Right renal cortex interstitium (tissue), 3 donors: ENCODE results near the gene TMEM101. TPM values are rescaled to one million over a fixed set of nuclear protein-coding genes. Genes with fewer than 3 reads are reported as not detected.
"Not testable (repeated sequence)": the region's sequence is repeated elsewhere in the genome, so short reads cannot be mapped to it uniquely, and the experiment has no call there.

ENCODE experiments used
- DNase-seq, 3 donors: peaks; one replicate each; pipeline ENCODE4 v3.0.0-alpha.2; 2013; ENCODE audit warnings: low read depth in 3 of 3, low spot score in 2 of 3
- polyA plus RNA-seq, 3 donors: library from polyadenylated mRNA; unstranded; fragments of 120-200 nt; gene quantifications; one replicate each; pipeline ENCODE4 v1.2.1, GENCODE V29; 2013; ENCODE audit not compliant: insufficient read length in 3 of 3

TMEM101 gene
- polyA plus RNA-seq, 3 donors = 38.7 to 40.4 (median 40.0) TPM

- no peak for DNase-seq
Observed at GRCh38 chr17:43976963-43977837, 37.6 kb downstream of the TMEM101 start.

- DNase-seq = no peak
Observed at GRCh38 chr17:43975898-43976297, 38.9 kb downstream of the TMEM101 start.

- DNase-seq = no peak
Observed at GRCh38 chr17:43974382-43975266, 40.1 kb downstream of the TMEM101 start.

GRCh38 chr17:43972444-43973212 is 42.1 kb downstream of the TMEM101 start:
- not testable (repeated sequence) for DNase-seq

GRCh38 chr17:43971436-43971835 is 43.3 kb downstream of the TMEM101 start:
- DNase-seq = not testable (repeated sequence)

GRCh38 chr17:43970366-43970765 is 44.4 kb downstream of the TMEM101 start:
- no peak for DNase-seq

- no peak for DNase-seq
Observed at GRCh38 chr17:43967251-43967875, 47.4 kb downstream of the TMEM101 start.

- DNase-seq = no peak
Observed at GRCh38 chr17:43966276-43966675, 48.5 kb downstream of the TMEM101 start.

- DNase-seq = no peak
Observed at GRCh38 chr17:43962479-43962878, 52.3 kb downstream of the TMEM101 start.

GRCh38 chr17:43961954-43962353 is 52.8 kb downstream of the TMEM101 start:
- no peak for DNase-seq

GRCh38 chr17:43961292-43961691 is 53.5 kb downstream of the TMEM101 start:
- DNase-seq = not testable (repeated sequence)

Other genes starting within 250 kb of the TMEM101 start
- 10 to 100 TPM; 58.9 to 65.0 (median 60.8) TPM for gene DUSP3, start 236.0 kb downstream of the TMEM101 start, polyA plus RNA-seq
- gene CFAP97D1, start 234.5 kb downstream of the TMEM101 start, polyA plus RNA-seq = under 1 TPM; 0.04 to 0.19 (median 0.07) TPM
- gene MPP3, start 181.8 kb downstream of the TMEM101 start, polyA plus RNA-seq = 1 to 10 TPM; 6.3 to 8.0 (median 6.7) TPM
- gene CD300LG, start 167.8 kb downstream of the TMEM101 start, polyA plus RNA-seq = 1 to 10 TPM in 1 of 3 donors, under 1 TPM in 2; 0.93 to 1.4 (median 0.94) TPM
- gene MPP2, start 107.4 kb downstream of the TMEM101 start, polyA plus RNA-seq = 1 to 10 TPM; 5.6 to 5.9 (median 5.8) TPM
- gene PPY, start 72.5 kb downstream of the TMEM101 start, polyA plus RNA-seq = under 1 TPM in 1 of 3 donors, not detected in 2; 0.60 TPM
- under 1 TPM in 2 of 3 donors, not detected in 1; 0.26 to 0.28 TPM for gene PYY, start 61.0 kb downstream of the TMEM101 start, polyA plus RNA-seq
- gene NAGS, start 10.3 kb downstream of the TMEM101 start, polyA plus RNA-seq = 1 to 10 TPM; 2.2 to 3.2 (median 3.0) TPM
- gene LSM12, start 51.7 kb upstream of the TMEM101 start, polyA plus RNA-seq = 10 to 100 TPM; 40.5 to 44.3 (median 41.0) TPM
- gene G6PC3, start 55.8 kb upstream of the TMEM101 start, polyA plus RNA-seq = 10 to 100 TPM; 69.5 to 78.6 (median 76.1) TPM
- 10 to 100 TPM; 41.9 to 54.6 (median 43.4) TPM for gene HDAC5, start 108.7 kb upstream of the TMEM101 start, polyA plus RNA-seq
- gene HROB, start 127.0 kb upstream of the TMEM101 start, polyA plus RNA-seq = 1 to 10 TPM; 3.7 to 4.1 (median 3.7) TPM
- 1 to 10 TPM; 1.2 to 1.8 (median 1.6) TPM for gene ASB16, start 155.7 kb upstream of the TMEM101 start, polyA plus RNA-seq
- gene TMUB2, start 172.0 kb upstream of the TMEM101 start, polyA plus RNA-seq = 10 to 100 TPM; 39.0 to 43.6 (median 42.9) TPM
- 10 to 100 TPM; 55.6 to 63.8 (median 63.0) TPM for gene ATXN7L3, start 184.9 kb upstream of the TMEM101 start, polyA plus RNA-seq
- gene UBTF, start 204.7 kb upstream of the TMEM101 start, polyA plus RNA-seq = 100 to 1,000 TPM; 123 to 125 (median 124) TPM